GM12891 (cell line): ENCODE data around the gene SMIM29.

Source experiments
- POLR2A ChIP-seq: IDR thresholded peaks from 2 replicates; pipeline ENCODE4 v1.6.1; 2011; ENCODE audit warnings: low read depth, low read length, control low read depth
- POLR2AphosphoS5 ChIP-seq: IDR thresholded peaks from 2 replicates; pipeline ENCODE4 v1.6.1; 2011; ENCODE audit warnings: low read depth, low read length, control low read depth
- POU2F2 ChIP-seq: IDR thresholded peaks from 2 replicates; pipeline ENCODE4 v1.6.1; 2011; ENCODE audit warnings: low read depth, mild to moderate bottlenecking, control low read depth, low read length, moderate library complexity
- TAF1 ChIP-seq: IDR thresholded peaks from 2 replicates; pipeline ENCODE4 v1.6.1; 2011; ENCODE audit warnings: low read depth, low read length, control low read depth

DNA sequence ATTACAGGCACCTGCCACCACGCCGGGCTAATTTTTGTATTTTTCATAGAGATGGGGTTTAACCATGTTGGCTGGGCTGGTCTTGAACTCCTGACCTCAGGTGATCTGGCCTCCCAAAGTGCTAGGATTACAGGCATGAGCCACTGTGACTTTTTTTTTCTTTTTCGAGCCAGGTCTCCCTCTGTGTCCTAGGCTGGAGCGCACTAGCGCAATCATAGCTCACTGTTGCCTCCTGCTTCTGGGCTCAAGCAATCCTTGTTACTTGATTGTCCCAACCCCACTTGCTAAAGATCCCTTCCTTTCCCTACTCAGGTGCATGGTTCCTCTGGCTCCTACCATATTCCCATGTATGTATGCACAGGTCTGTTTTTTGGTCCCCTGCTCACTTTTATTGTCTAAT is 27.4 kb upstream of the SMIM29 start:
- no peak for TF ChIP-seq TAF1
- TF ChIP-seq POLR2A: no peak
- no peak for TF ChIP-seq POLR2AphosphoS5
- no peak for TF ChIP-seq POU2F2
